IPS-18a (cell line): ENCODE results near the gene APOL3.
"Not testable (repeated sequence)": the region's sequence is repeated elsewhere in the genome, so short reads cannot be mapped to it uniquely, and the experiment has no call there.

Source experiments
- H3K27ac ChIP-seq: one replicate; pipeline ENCODE4 v1.5.1; 2013; ENCODE audit warnings: low read length
- H3K27me3 ChIP-seq: one replicate; pipeline ENCODE4 v1.6.1; 2013; ENCODE audit warnings: mild to moderate bottlenecking, low read length; ENCODE audit not compliant: control insufficient read depth, insufficient read depth
- H3K36me3 ChIP-seq: one replicate; pipeline ENCODE4 v1.6.1; 2013; ENCODE audit warnings: low read depth, low read length; ENCODE audit not compliant: control insufficient read depth
- H3K4me1 ChIP-seq: one replicate; pipeline ENCODE4 v1.6.1; 2013; ENCODE audit warnings: low read depth, low read length; ENCODE audit not compliant: control insufficient read depth
- H3K4me3 ChIP-seq: one replicate; pipeline ENCODE4 v1.5.1; 2013; ENCODE audit warnings: low read length
- H3K9ac ChIP-seq: one replicate; pipeline ENCODE4 v1.6.1; 2013; ENCODE audit warnings: mild to moderate bottlenecking, low read length, moderate library complexity
- H3K9me3 ChIP-seq: one replicate; pipeline ENCODE4 v1.6.1; 2013; ENCODE audit warnings: low read depth, low read length; ENCODE audit not compliant: control insufficient read depth

Gene APOL3

DNA sequence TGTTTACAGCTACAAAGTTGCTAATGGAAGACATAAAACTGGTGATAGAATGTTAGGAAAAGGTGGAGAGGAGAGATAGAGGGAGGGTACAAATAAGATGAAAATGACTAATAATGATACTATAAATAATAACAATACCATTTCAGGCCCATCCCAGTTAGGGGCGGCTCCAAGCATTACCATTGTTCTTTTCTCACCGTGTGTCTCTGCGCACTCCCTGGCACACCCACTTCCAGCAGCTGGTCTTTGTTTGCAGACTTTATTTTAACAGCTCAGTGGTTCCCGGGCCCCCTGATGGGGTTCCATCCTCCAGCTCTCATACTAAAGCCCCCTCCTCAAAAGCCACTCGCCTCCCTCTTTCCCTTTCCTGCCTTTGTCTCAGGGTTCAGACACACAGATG, 40.5 kb upstream of the APOL3 start:
- peaks cover 20% of the 10 kb centered on the region for H3K4me1 ChIP-seq
- not testable (repeated sequence) for H3K27ac ChIP-seq, H3K9ac ChIP-seq

GRCh38 chr22:36199001-36199551, 38.5 kb upstream of the APOL3 start:
- Histone ChIP-seq H3K27me3 (no peaks in the 10 kb centered on the region), H3K4me3 (no peak overlapping the region), H3K36me3 (no peaks in the 10 kb centered on the region), H3K27ac (no peak overlapping the region), H3K9ac (no peak overlapping the region), H3K9me3 (no peaks in the 10 kb centered on the region), H3K4me1 (peaks cover 28% of the 10 kb centered on the region)

More for the DNA sequence above, 40.5 kb upstream of the APOL3 start:
- not testable (repeated sequence) for H3K36me3 ChIP-seq, H3K27me3 ChIP-seq, H3K4me3 ChIP-seq, H3K9me3 ChIP-seq

- Histone ChIP-seq H3K9ac (no peak overlapping the region), H3K36me3 (no peaks in the 10 kb centered on the region), H3K9me3 (no peaks in the 10 kb centered on the region), H3K4me1 (peaks cover 28% of the 10 kb centered on the region), H3K27me3 (no peaks in the 10 kb centered on the region), H3K4me3 (no peak overlapping the region), H3K27ac (no peak overlapping the region)
Measured at GRCh38 chr22:36198536-36198935, 38.0 kb upstream of the APOL3 start.

GRCh38 chr22:36197514-36198146, 37.1 kb upstream of the APOL3 start:
- H3K9ac ChIP-seq: no peak overlapping the region
- H3K36me3 ChIP-seq: no peaks in the 10 kb centered on the region
- no peak overlapping the region for H3K4me3 ChIP-seq
- no peaks in the 10 kb centered on the region for H3K27me3 ChIP-seq
- peaks cover 28% of the 10 kb centered on the region for H3K4me1 ChIP-seq
- no peaks in the 10 kb centered on the region for H3K9me3 ChIP-seq
- peak overlapping the region; percentile 2 for H3K27ac ChIP-seq

- H3K27ac ChIP-seq: no peak overlapping the region
- H3K27me3 ChIP-seq: no peaks in the 10 kb centered on the region
- H3K4me3 ChIP-seq: no peak overlapping the region
- no peaks in the 10 kb centered on the region for H3K9me3 ChIP-seq
- H3K4me1 ChIP-seq: peaks cover 28% of the 10 kb centered on the region
- no peak overlapping the region for H3K9ac ChIP-seq
- no peaks in the 10 kb centered on the region for H3K36me3 ChIP-seq
Measured at GRCh38 chr22:36197065-36197440, 36.5 kb upstream of the APOL3 start.

DNA sequence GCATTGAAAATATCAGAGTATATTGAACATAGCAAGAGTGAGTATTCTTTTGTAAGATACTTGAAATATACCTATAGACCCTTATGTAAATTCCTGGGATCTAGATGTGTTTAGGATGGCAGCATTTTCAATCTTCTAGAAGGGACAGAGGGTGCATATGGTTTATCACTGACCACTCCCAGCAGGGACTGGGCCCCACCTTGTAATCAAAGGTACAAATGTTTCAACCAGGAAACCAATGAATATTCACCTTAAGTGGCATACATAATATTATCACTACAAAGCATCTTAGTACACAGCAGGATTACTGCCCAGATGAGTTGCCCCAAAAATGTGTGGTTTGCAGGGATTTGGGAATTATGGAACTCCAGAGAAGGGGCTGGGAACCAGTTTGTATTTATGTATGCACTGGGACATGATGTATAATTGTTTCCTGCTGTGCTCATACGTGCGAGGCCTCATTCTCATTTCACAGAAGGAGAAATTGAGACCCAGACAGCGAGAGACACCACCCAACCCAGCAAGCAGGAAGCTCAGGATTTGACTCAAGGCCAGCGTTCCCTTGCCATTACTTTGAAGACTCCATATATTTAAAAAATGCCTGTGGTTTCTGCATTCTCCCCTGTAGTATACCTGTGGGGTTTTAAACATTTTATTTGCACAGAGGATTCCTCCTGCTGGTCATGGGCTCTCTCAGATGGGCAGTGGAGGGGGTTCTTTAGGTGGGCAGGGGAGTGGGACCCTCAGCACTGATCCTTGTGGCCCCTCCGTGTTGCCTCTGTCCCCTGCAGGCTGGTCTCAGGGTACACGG, 35.9 kb upstream of the APOL3 start:
- no peak overlapping the region for H3K9ac ChIP-seq
- H3K9me3 ChIP-seq: no peaks in the 10 kb centered on the region
- no peak overlapping the region for H3K27ac ChIP-seq
- H3K4me3 ChIP-seq: no peak overlapping the region
- no peaks in the 10 kb centered on the region for H3K27me3 ChIP-seq
- no peaks in the 10 kb centered on the region for H3K36me3 ChIP-seq
- peaks cover 28% of the 10 kb centered on the region for H3K4me1 ChIP-seq

- Histone ChIP-seq H3K4me3 (no peak overlapping the region), H3K27me3 (no peaks in the 10 kb centered on the region), H3K36me3 (no peaks in the 10 kb centered on the region), H3K9me3 (no peaks in the 10 kb centered on the region), H3K9ac (no peak overlapping the region), H3K27ac (no peak overlapping the region), H3K4me1 (peaks cover 29% of the 10 kb centered on the region)
Measured at GRCh38 chr22:36194971-36195370, 34.4 kb upstream of the APOL3 start.

DNA sequence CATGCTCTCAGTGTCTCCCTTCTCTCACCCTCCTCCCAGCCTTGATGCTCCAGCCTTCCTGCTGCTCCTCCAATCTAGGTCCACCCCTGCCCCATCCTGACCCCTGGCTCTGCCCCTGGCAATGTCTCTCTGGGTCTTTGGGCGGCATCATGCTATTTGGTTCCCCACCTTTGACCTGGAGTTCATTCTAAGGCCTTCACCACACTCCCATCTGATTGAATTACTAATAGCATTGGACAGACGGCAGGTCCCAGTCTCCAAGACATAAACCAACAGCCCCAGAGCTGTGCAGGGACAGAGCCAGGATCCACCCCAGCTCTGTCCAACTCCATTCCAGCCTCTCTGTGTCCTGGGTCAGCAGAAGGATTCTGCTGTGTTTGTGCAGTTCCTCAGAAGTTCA, 33.8 kb upstream of the APOL3 start:
- Histone ChIP-seq H3K27me3 (no peaks in the 10 kb centered on the region), H3K4me1 (peaks cover 34% of the 10 kb centered on the region), H3K27ac (no peak overlapping the region), H3K9me3 (no peaks in the 10 kb centered on the region), H3K4me3 (no peak overlapping the region), H3K9ac (no peak overlapping the region), H3K36me3 (no peaks in the 10 kb centered on the region)

- no peak overlapping the region for H3K27ac ChIP-seq
- H3K9me3 ChIP-seq: no peaks in the 10 kb centered on the region
- no peak overlapping the region for H3K9ac ChIP-seq
- H3K4me1 ChIP-seq: peaks cover 34% of the 10 kb centered on the region
- H3K27me3 ChIP-seq: no peaks in the 10 kb centered on the region
- no peaks in the 10 kb centered on the region for H3K36me3 ChIP-seq
- H3K4me3 ChIP-seq: no peak overlapping the region
Measured at GRCh38 chr22:36193577-36193976, 33.0 kb upstream of the APOL3 start.

- Histone ChIP-seq H3K36me3 (no peaks in the 10 kb centered on the region), H3K9me3 (no peaks in the 10 kb centered on the region), H3K9ac (no peak overlapping the region), H3K4me1 (peaks cover 34% of the 10 kb centered on the region), H3K27me3 (no peaks in the 10 kb centered on the region), H3K27ac (no peak overlapping the region), H3K4me3 (no peak overlapping the region)
Measured at GRCh38 chr22:36193171-36193570, 32.6 kb upstream of the APOL3 start.

DNA sequence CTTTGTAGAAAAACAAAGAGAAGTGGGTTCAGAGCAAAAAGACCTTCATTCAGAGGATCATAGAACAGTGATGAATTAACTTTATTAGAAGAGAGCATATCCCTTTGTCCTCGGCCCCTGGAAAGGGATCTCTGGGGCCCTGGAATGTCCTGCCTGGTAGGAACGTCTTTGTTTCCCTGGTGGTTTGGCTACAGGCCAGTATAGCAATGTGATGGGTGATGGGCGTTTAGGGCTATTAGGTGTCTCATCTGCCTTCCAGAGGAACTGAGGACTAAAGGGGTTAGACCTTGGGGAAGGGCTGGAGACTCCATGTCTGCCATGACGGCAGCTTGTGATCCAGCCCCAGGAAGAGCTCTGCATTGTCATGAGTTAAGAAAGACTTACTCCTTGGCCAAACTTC, 32.0 kb upstream of the APOL3 start:
- H3K9me3 ChIP-seq: no peaks in the 10 kb centered on the region
- no peak overlapping the region for H3K4me3 ChIP-seq
- H3K9ac ChIP-seq: no peak overlapping the region
- H3K36me3 ChIP-seq: no peaks in the 10 kb centered on the region
- no peaks in the 10 kb centered on the region for H3K27me3 ChIP-seq
- H3K4me1 ChIP-seq: peaks cover 30% of the 10 kb centered on the region
- no peak overlapping the region for H3K27ac ChIP-seq
